Smooth muscle cell (in vitro differentiated cells): ENCODE data around the gene ASB13. TPM values are rescaled to one million over a fixed set of nuclear protein-coding genes. Genes with fewer than 3 reads are reported as not detected.

Source experiments
- DNase-seq: peaks from one replicate; lab custom pipeline; 2025; ENCODE audit not compliant: unreplicated experiment; lab: John Stamatoyannopoulos, UW
- H2AFZ ChIP-seq: fragments of 200-600 bp; sonication (generic); 2 replicates; pipeline ENCODE4 v1.6.0; 2016; ENCODE audit warnings: antibody characterized with exemption, low read depth, mild to moderate bottlenecking
- H3F3A ChIP-seq: fragments of 200-600 bp; sonication (generic); 2 replicates; pipeline ENCODE4 v1.6.0; 2017; ENCODE audit warnings: antibody characterized with exemption, low read depth
- H3K27ac ChIP-seq: fragments of 200-600 bp; sonication (generic); 2 replicates; pipeline ENCODE4 v1.5.1; 2016; ENCODE audit warnings: low read depth, mild to moderate bottlenecking
- H3K27me3 ChIP-seq: fragments of 200-600 bp; sonication (generic); 2 replicates; pipeline ENCODE4 v1.6.1; 2016; ENCODE audit warnings: low read depth, mild to moderate bottlenecking
- H3K36me3 ChIP-seq: fragments of 200-600 bp; sonication (generic); 2 replicates; pipeline ENCODE4 v1.5.1; 2016; ENCODE audit warnings: low read depth
- H3K4me1 ChIP-seq: fragments of 200-600 bp; sonication (generic); 2 replicates; pipeline ENCODE4 v1.5.1; 2016; ENCODE audit warnings: low read depth
- H3K4me2 ChIP-seq: fragments of 200-600 bp; sonication (generic); 2 replicates; pipeline ENCODE4 v1.6.0; 2016; ENCODE audit warnings: mild to moderate bottlenecking
- H3K4me3 ChIP-seq: fragments of 200-600 bp; sonication (generic); 2 replicates; pipeline ENCODE4 v1.5.1; 2016; ENCODE audit warnings: mild to moderate bottlenecking
- H3K79me2 ChIP-seq: fragments of 200-600 bp; sonication (generic); 2 replicates; pipeline ENCODE4 v1.6.0; 2016; ENCODE audit warnings: low read depth, mild to moderate bottlenecking
- H3K9ac ChIP-seq: fragments of 200-600 bp; sonication (generic); 2 replicates; pipeline ENCODE4 v1.6.0; 2016; ENCODE audit warnings: low read depth
- H3K9me3 ChIP-seq: fragments of 200-600 bp; sonication (generic); replicated peaks from 2 replicates; pipeline ENCODE4 v1.5.1; 2016; ENCODE audit warnings: low read depth
- H4K20me1 ChIP-seq: fragments of 200-600 bp; sonication (generic); 2 replicates; pipeline ENCODE4 v1.6.0; 2016; ENCODE audit warnings: low read depth
- WGBS: methylation state at CpG from one replicate; pipeline ENCODE4 v1.1.7; 2016; ENCODE audit warnings: low lambda C conversion rate; 5-methylcytosine and 5-hydroxymethylcytosine counted together
- polyA plus RNA-seq: library from polyadenylated mRNA; unstranded; fragments of >200 nt; fragmentation: Nextera tagmentation; extraction: Ambion mirVana; gene quantifications from 2 replicates; pipeline ENCODE4 v1.2.1, GENCODE V29; 2016
- total RNA-seq: library from RNA; depleted of rRNA; stranded (reverse); fragments of >200 nt; gene quantifications from 2 replicates; pipeline ENCODE4 v1.2.3, GENCODE V29; 2014
- TF ChIP-seq, protein P1 (sequence below): fragments of 200-600 bp; sonication (generic); IDR thresholded peaks from 2 replicates; pipeline ENCODE4 v1.5.1; 2017; ENCODE audit warnings: borderline replicate concordance, mild to moderate bottlenecking, antibody characterized with exemption; ENCODE audit not compliant: insufficient read depth, poor library complexity, severe bottlenecking

ASB13 gene
- total and polyA plus RNA-seq, 2 experiments from 2014 or later = 12.6 to 34.7 TPM

DNA sequence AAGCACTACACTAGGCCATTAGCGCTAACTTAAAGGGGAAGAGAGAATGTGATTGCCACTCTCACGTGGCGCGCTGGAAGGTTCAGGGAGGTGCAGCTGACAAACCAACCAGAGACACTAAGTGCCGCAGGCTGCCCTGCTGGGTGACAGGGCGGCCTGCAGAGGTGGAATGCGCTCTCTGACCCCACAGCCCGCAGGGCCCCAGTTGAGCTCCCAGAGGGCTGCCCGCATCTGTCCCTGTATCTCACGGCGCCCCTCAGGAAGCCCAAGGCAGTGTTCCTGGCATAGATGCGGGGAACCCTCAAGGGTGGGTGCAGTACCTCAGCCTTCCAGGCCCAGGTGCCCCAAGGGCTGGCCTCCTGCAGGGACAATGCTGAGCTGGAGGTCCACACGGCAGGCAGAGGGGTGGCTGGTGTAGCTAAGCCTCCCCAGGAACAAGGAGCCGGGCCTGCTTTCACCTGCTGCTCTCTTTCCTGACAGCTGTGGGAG, 75.0 kb downstream of the ASB13 start:
- H3K27ac ChIP-seq = peak overlapping the region; percentile 94
- no peak overlapping the region for H3K4me3 ChIP-seq
- no peak overlapping the region for H2AFZ ChIP-seq
- H3F3A ChIP-seq = peaks cover 35% of the 10 kb centered on the region
- no peaks in the 10 kb centered on the region for H3K36me3 ChIP-seq
- 91% methylated on average over 14 of the region's 14 CpGs for WGBS
- H3K9me3 ChIP-seq = no peaks in the 10 kb centered on the region
- no peak overlapping the region for H3K9ac ChIP-seq
- H3K27me3 ChIP-seq = no peaks in the 10 kb centered on the region
- no peak for DNase-seq
- no peak overlapping the region for H3K4me2 ChIP-seq
- no peaks in the 10 kb centered on the region for H4K20me1 ChIP-seq
- H3K79me2 ChIP-seq = no peaks in the 10 kb centered on the region
- TF ChIP-seq, protein P1, sequence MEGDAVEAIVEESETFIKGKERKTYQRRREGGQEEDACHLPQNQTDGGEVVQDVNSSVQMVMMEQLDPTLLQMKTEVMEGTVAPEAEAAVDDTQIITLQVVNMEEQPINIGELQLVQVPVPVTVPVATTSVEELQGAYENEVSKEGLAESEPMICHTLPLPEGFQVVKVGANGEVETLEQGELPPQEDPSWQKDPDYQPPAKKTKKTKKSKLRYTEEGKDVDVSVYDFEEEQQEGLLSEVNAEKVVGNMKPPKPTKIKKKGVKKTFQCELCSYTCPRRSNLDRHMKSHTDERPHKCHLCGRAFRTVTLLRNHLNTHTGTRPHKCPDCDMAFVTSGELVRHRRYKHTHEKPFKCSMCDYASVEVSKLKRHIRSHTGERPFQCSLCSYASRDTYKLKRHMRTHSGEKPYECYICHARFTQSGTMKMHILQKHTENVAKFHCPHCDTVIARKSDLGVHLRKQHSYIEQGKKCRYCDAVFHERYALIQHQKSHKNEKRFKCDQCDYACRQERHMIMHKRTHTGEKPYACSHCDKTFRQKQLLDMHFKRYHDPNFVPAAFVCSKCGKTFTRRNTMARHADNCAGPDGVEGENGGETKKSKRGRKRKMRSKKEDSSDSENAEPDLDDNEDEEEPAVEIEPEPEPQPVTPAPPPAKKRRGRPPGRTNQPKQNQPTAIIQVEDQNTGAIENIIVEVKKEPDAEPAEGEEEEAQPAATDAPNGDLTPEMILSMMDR = no peak
- H3K4me1 ChIP-seq = peaks cover 41% of the 10 kb centered on the region

DNA sequence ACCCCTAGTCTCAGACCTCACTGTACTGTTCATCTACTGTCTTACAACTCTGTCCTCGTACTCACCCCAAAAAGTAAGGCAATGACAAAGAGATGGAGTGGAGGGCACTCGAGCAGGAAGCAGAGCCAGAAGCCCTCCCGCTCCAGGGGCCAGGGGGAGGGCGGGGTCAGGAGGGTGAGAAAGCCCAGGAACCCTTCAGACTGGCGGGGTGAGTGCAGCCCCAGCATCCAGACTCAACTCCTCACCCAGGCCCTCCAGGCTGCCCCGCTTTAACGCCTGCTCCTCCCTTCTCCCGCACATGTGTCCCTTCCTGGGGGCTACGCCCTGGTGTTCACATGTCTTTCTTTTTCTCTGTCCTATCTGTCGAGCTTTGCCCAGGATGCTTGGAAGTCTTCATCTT, 75.6 kb downstream of the ASB13 start:
- H3K36me3 ChIP-seq = no peaks in the 10 kb centered on the region

DNA sequence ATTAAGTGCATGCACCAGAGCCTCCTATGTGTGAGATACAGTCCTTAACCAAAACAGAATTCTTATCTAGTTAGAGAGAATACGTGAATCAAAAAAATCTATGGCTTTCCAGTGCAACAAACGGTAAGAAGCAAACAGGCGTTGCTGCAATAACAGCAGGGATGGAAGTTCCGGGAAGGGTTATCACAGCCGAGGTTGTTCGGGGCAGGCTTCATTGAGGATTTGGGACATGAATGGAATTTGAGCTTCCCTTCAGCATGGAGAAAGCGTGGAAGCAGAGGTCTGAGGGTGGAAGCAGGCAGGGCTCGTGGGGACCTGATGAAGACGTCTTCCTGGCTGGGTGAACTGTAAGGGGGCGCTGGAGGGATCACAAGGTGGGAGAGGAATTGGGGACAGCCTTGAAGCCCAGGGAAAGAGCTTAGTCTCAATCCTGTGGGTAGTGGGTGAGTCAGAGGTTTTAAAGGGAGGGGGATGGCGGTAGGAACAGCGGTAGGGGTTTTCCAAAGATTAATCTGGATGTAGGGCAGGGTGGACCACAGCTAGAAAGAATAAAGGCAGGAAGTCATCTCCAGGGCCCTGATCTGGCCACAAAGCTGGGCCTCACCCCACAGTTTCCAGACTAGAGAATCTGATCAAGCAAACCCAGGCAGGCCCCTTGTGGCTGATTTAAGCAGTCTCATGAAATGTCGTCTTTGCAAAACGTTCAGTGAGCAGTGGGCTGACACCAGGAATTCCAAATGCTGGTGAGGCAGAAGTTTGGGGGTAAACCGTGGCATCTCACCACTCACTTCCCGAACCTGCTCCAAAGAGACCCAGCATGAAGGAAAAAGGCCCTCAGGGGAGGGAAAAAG, 76.5 kb downstream of the ASB13 start:
- WGBS = 8% methylated on average over 16 of the region's 16 CpGs
- Histone ChIP-seq H3K9me3 (no peaks in the 10 kb centered on the region), H4K20me1 (no peaks in the 10 kb centered on the region), H3K4me1 (peaks cover 45% of the 10 kb centered on the region), H3K79me2 (no peaks in the 10 kb centered on the region), H3F3A (peaks cover 38% of the 10 kb centered on the region), H3K4me3 (no peak overlapping the region), H2AFZ (peak overlapping the region; percentile 28), H3K27me3 (no peaks in the 10 kb centered on the region), H3K9ac (peak overlapping the region; percentile 73), H3K36me3 (no peaks in the 10 kb centered on the region), H3K27ac (peak overlapping the region; percentile 94), H3K4me2 (peak overlapping the region; percentile 64)
- TF ChIP-seq, protein P1 = peak; percentile 22
- peak; percentile 13 for DNase-seq

More for the DNA sequence above, 75.6 kb downstream of the ASB13 start:
- Histone ChIP-seq H4K20me1 (no peaks in the 10 kb centered on the region), H3K79me2 (no peaks in the 10 kb centered on the region), H3K4me3 (no peak overlapping the region), H3K9me3 (no peaks in the 10 kb centered on the region), H3K4me1 (peaks cover 45% of the 10 kb centered on the region), H3K27ac (peak overlapping the region; percentile 94), H3K4me2 (peak overlapping the region; percentile 64), H3K9ac (peak overlapping the region; percentile 73), H3F3A (peaks cover 40% of the 10 kb centered on the region), H3K27me3 (no peaks in the 10 kb centered on the region), H2AFZ (no peak overlapping the region)
- DNase-seq = no peak
- WGBS = 70% methylated on average over 9 of the region's 10 CpGs
- TF ChIP-seq, protein P1 = no peak
